Gastrocnemius medialis (tissue), 4 donors: Measurements from ENCODE around the gene EME2.

Source experiments
- CTCF ChIP-seq, 5 experiments: fragments of 450-650 bp in 3 of 5; fragments of 200-600 bp in 2 of 5; sonication (generic) in 2 of 5; IDR thresholded peaks in 4 of 5; conservative IDR thresholded peaks in 1 of 5; 1 replicate in 4 of 5; 2 replicates in 1 of 5; pipeline ENCODE4 v1.5.1; 2016 to 2019; ENCODE audit warnings: antibody characterized with exemption in 5 of 5, mild to moderate bottlenecking in 3 of 5, moderate library complexity in 3 of 5
- POLR2A ChIP-seq, 2 donors: fragments of 450-650 bp; IDR thresholded peaks; one replicate each; pipeline ENCODE4 v1.6.1; 2017; ENCODE audit warnings: antibody characterized with exemption in 2 of 2, mild to moderate bottlenecking in 2 of 2, moderate library complexity in 2 of 2

DNA sequence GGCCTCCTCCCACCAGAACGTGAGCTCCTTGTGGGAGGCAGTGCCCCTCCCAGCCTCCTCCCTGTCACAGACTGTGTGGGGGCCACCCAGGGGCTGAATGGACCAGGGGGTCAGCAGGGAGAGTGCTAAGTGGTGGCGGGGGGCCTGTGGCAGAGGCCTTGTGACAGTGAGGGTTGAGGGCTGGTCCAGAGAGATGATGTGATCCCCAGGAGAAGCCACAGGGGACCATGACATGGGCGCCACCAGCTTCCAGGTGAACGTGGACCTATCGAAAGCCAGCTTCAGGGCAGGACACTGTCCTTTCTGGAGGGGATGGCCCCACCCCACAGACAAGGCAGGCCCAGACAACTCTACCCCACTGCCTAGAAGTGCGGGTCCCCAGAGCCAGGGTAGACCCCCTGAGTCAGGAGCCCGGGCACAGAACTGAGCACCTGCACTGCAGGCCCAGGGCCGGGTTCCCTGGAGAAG lies 6.7 kb downstream of the EME2 start:
- TF ChIP-seq CTCF (IDR thresholded peaks at IDR 0.05 in 4 of 5, conservative IDR thresholded peaks at IDR 0.05 in 1 of 5), result no peak
- no peak for TF ChIP-seq POLR2A (IDR thresholded peaks at IDR 0.05)
